HCT116 (cell line): Measurements from ENCODE around the gene TIMD4. TPM values are rescaled to one million over a fixed set of nuclear protein-coding genes. Genes with fewer than 3 reads are reported as not detected.

Experiments
- ATAC-seq: fragments of 200-7000 bp; cut with Tn5 transposase; 2 replicates; pipeline ENCODE4 v1.9.1; 2020; ENCODE audit warnings: mild to moderate bottlenecking, moderate library complexity
- BruUV-seq: library from RNA; stranded (reverse); fragments of 400-500 nt; replicated peaks from 2 replicates; lab custom pipeline; 2021; lab: Mats Ljungman, UMichigan
- CTCF ChIA-PET: fragments of 300-600 bp; sonication (Branson Sonifier 250); formaldehyde crosslinking; loops from one replicate; lab custom pipeline; 2021; ENCODE audit warnings: antibody characterized with exemption; lab: Charles Lee
- POLR2A ChIA-PET: fragments of 300-600, 350-600 bp; sonication (Branson Sonifier 250); formaldehyde crosslinking; loops from one replicate; lab custom pipeline; 2021; ENCODE audit warnings: antibody characterized with exemption; lab: Charles Lee
- RAD21 ChIA-PET, 2 experiments: fragments of 300-600 bp; sonication (Branson Sonifier 250); formaldehyde crosslinking; loops; one replicate each; lab custom pipeline; 2023; ENCODE audit warnings: low total read pairs in 2 of 2; ENCODE audit not compliant: uncharacterized antibody in 2 of 2, unreplicated experiment in 2 of 2, low non-redundant PET in 1 of 2; lab: Charles Lee
- DNase-seq: peaks from one replicate; pipeline ENCODE4 v3.0.0-alpha.2; 2010; ENCODE audit warnings: low read depth, low spot score
- H2AFZ ChIP-seq: fragments of 200-600 bp; shearing (Covaris generic), sonication (generic); 2 replicates; pipeline ENCODE4 v1.6.1; 2017; ENCODE audit warnings: low read depth, mixed run types, mixed read lengths, antibody characterized with exemption, low read length; ENCODE audit not compliant: poor library complexity, severe bottlenecking
- H3K27ac ChIP-seq: 2 replicates; pipeline ENCODE4 v1.5.1; 2012; ENCODE audit warnings: low read depth, low read length
- H3K27me3 ChIP-seq: fragments of 200-600 bp; sonication (generic); 2 replicates; pipeline ENCODE4 v1.6.1; 2016; ENCODE audit warnings: mixed run types, low read length, mixed read lengths; ENCODE audit not compliant: insufficient read depth
- H3K36me3 ChIP-seq, 2 experiments: fragments of 200-500 bp in 1 of 2; fragments of 200-600 bp in 1 of 2; sonication (Bioruptor generic) in 1 of 2; sonication (generic) in 1 of 2; 2 replicates each; pipeline versions ENCODE4 v1.5.1 to v1.6.1; 2014 to 2016; ENCODE audit warnings: low read length in 2 of 2, inconsistent platforms in 1 of 2, mixed read lengths in 1 of 2, mixed run types in 1 of 2; ENCODE audit not compliant: insufficient read depth in 2 of 2, control insufficient read depth in 1 of 2
- H3K4me1 ChIP-seq, 2 experiments: fragments of 200-600 bp in 1 of 2; sonication (generic) in 1 of 2; 2 replicates each; pipeline versions ENCODE4 v1.5.1 to v1.6.1; 2012 to 2017; ENCODE audit warnings: low read length in 2 of 2, inconsistent platforms in 1 of 2, mild to moderate bottlenecking in 1 of 2, mixed read lengths in 1 of 2, mixed run types in 1 of 2, moderate library complexity in 1 of 2; ENCODE audit not compliant: insufficient read depth in 2 of 2, control insufficient read depth in 1 of 2
- H3K4me2 ChIP-seq: fragments of 200-600 bp; sonication (generic); 2 replicates; pipeline ENCODE4 v1.6.1; 2017; ENCODE audit warnings: mixed run types, low read length, mixed read lengths
- H3K4me3 ChIP-seq, 2 experiments: fragments of 200-600 bp in 1 of 2; sonication (generic) in 1 of 2; replicated peaks in 1 of 2; 2 replicates each; pipeline ENCODE4 v1.5.1; 2011 to 2016; ENCODE audit warnings: low read length in 2 of 2, control low read depth in 1 of 2, low read depth in 1 of 2, mild to moderate bottlenecking in 1 of 2, mixed read lengths in 1 of 2, mixed run types in 1 of 2
- H3K79me2 ChIP-seq: fragments of 200-600 bp; sonication (generic); 2 replicates; pipeline ENCODE4 v1.6.1; 2017; ENCODE audit warnings: mild to moderate bottlenecking, mixed run types, low read length, moderate library complexity, mixed read lengths; ENCODE audit not compliant: insufficient read depth
- H3K9ac ChIP-seq: fragments of 200-600 bp; sonication (generic); 2 replicates; pipeline ENCODE4 v1.6.1; 2016; ENCODE audit warnings: low read length, mixed read lengths
- H3K9me2 ChIP-seq: fragments of 200-600 bp; sonication (generic), shearing (Covaris generic); 2 replicates; pipeline ENCODE4 v1.6.1; 2017; ENCODE audit warnings: mixed run types, mild to moderate bottlenecking, moderate library complexity; ENCODE audit not compliant: insufficient read depth
- H3K9me3 ChIP-seq, 2 experiments: fragments of 200-500 bp in 1 of 2; fragments of 200-600 bp in 1 of 2; sonication (Bioruptor generic) in 1 of 2; sonication (generic) in 1 of 2; 2 replicates each; pipeline ENCODE4 v1.6.1; 2014 to 2017; ENCODE audit warnings: low read length in 2 of 2, mixed read lengths in 2 of 2, inconsistent platforms in 1 of 2, low read depth in 1 of 2, mild to moderate bottlenecking in 1 of 2, mixed run types in 1 of 2, moderate library complexity in 1 of 2; ENCODE audit not compliant: control insufficient read depth in 1 of 2, insufficient read depth in 1 of 2
- H4K20me1 ChIP-seq: fragments of 200-600 bp; sonication (generic), shearing (Covaris generic); 2 replicates; pipeline ENCODE4 v1.6.1; 2017; ENCODE audit warnings: mixed run types, mild to moderate bottlenecking, moderate library complexity; ENCODE audit not compliant: insufficient read depth
- CBX3 ChIP-seq: IDR thresholded peaks from 2 replicates; pipeline ENCODE4 v1.6.1; 2012; ENCODE audit warnings: low read depth
- CEBPB ChIP-seq: IDR thresholded peaks from 2 replicates; pipeline ENCODE4 v1.6.1; 2012; ENCODE audit warnings: low read depth
- EGR1 ChIP-seq: IDR thresholded peaks from 2 replicates; pipeline ENCODE4 v1.6.1; 2012; ENCODE audit warnings: low read depth
- ELF1 ChIP-seq: IDR thresholded peaks from 2 replicates; pipeline ENCODE4 v1.6.1; 2012; ENCODE audit warnings: low read depth, borderline replicate concordance
- EZH2 ChIP-seq: fragments of 200-600 bp; sonication (generic); IDR thresholded peaks from 2 replicates; pipeline ENCODE4 v1.6.1; 2017; ENCODE audit warnings: antibody characterized with exemption, mixed run types
- EZH2phosphoT487 ChIP-seq: fragments of 200-600 bp; IDR thresholded peaks from 2 replicates; pipeline ENCODE4 v1.6.1; 2018; ENCODE audit warnings: antibody characterized with exemption, borderline replicate concordance
- FOSL1 ChIP-seq: IDR thresholded peaks from 2 replicates; pipeline ENCODE4 v1.6.1; 2012; ENCODE audit warnings: low read depth
- JUND ChIP-seq: IDR thresholded peaks from 2 replicates; pipeline ENCODE4 v1.6.1; 2012
- POLR2A ChIP-seq: IDR thresholded peaks from 2 replicates; pipeline ENCODE4 v1.7.0; 2011; ENCODE audit warnings: borderline replicate concordance; ENCODE audit not compliant: insufficient read depth, insufficient read length; ENCODE audit errors: extremely low read depth
- POLR2AphosphoS5 ChIP-seq: IDR thresholded peaks from 2 replicates; pipeline ENCODE4 v1.6.1; 2011; ENCODE audit warnings: mild to moderate bottlenecking, low read depth, low read length, moderate library complexity
- RAD21 ChIP-seq: IDR thresholded peaks from 2 replicates; pipeline ENCODE4 v1.6.1; 2012; ENCODE audit warnings: low read depth, mild to moderate bottlenecking
- SIN3A ChIP-seq: IDR thresholded peaks from 2 replicates; pipeline ENCODE4 v1.6.1; 2012; ENCODE audit warnings: low read depth
- SP1 ChIP-seq: IDR thresholded peaks from 2 replicates; pipeline ENCODE4 v1.6.1; 2012; ENCODE audit warnings: low read depth
- SRF ChIP-seq: IDR thresholded peaks from 2 replicates; pipeline ENCODE4 v1.6.1; 2012; ENCODE audit warnings: low read depth
- ZFX ChIP-seq: fragments of 450-650 bp; IDR thresholded peaks from 2 replicates; pipeline ENCODE4 v1.6.1; 2017
- ZNF274 ChIP-seq: fragments of 200-500 bp; sonication (Bioruptor generic); IDR thresholded peaks from 2 replicates; pipeline ENCODE4 v1.6.1; 2014; ENCODE audit warnings: mild to moderate bottlenecking, low read depth, low read length, inconsistent platforms
- intact Hi-C: fragments of 100-400 bp; cut with micrococcal nuclease; formaldehyde crosslinking; loops from 2 replicates; pipeline ENCODE4 v1.10.0; 2022
- total RNA-seq: library from RNA; stranded (reverse); gene quantifications from one replicate; pipeline ENCODE4 v1.2.1, GENCODE V29; 2021; ENCODE audit not compliant: unreplicated experiment
- TF ChIP-seq, protein P1 (sequence below): IDR thresholded peaks from 2 replicates; pipeline ENCODE4 v1.6.1; 2012; ENCODE audit warnings: low read depth
- TF ChIP-seq, protein P2 (sequence below): IDR thresholded peaks from 2 replicates; pipeline ENCODE4 v1.6.1; 2012
- TF ChIP-seq, protein P3 (sequence below): IDR thresholded peaks from 2 replicates; pipeline ENCODE4 v1.6.1; 2011; ENCODE audit warnings: mild to moderate bottlenecking, low read length, moderate library complexity; ENCODE audit not compliant: insufficient replicate concordance; ENCODE audit errors: extremely low read depth

TIMD4 gene
- total RNA-seq, 1 experiment from 2014 or later = not detected

DNA sequence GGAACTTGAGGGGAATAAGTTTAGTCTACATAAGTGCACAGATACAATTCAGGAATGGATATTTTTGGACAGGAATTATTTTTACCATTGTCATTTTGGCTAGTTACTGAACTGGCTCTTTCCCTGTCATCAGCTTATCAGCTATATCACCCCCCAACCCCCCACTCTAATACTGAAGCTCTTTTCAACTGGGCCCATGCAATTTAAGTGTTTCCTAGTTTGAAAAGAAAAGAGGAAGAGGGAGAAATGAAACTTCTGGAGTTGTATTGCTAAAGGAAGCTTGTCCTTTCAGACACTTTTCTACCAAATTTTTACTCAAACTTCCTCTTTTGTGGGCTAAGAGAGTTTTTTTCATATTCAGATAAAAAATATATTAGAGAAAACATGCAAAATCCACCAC, 18.5 kb upstream of the TIMD4 start:
- Histone ChIP-seq H4K20me1 (no peaks in the 10 kb centered on the region), H2AFZ (no peak overlapping the region), H3K27me3 (peaks cover 43% of the 10 kb centered on the region), H3K36me3 (no peaks in the 10 kb centered on the region), H3K9ac (no peak overlapping the region), H3K27ac (no peak overlapping the region), H3K79me2 (no peaks in the 10 kb centered on the region), H3K4me1 (no peaks in the 10 kb centered on the region), H3K9me2 (no peaks in the 10 kb centered on the region), H3K9me3 (no peaks in the 10 kb centered on the region), H3K4me2 (no peak overlapping the region), H3K4me3 (no peak overlapping the region)
- TF ChIP-seq SP1 (no peak), EZH2 (no peak), CBX3 (no peak), EZH2phosphoT487 (no peak), ELF1 (no peak), CEBPB (no peak), RAD21 (no peak), ZFX (no peak), SIN3A (no peak), POLR2A (no peak), FOSL1 (no peak), SRF (no peak), EGR1 (no peak), JUND (no peak), ZNF274 (no peak), POLR2AphosphoS5 (no peak)
- TF ChIP-seq, protein P1, sequence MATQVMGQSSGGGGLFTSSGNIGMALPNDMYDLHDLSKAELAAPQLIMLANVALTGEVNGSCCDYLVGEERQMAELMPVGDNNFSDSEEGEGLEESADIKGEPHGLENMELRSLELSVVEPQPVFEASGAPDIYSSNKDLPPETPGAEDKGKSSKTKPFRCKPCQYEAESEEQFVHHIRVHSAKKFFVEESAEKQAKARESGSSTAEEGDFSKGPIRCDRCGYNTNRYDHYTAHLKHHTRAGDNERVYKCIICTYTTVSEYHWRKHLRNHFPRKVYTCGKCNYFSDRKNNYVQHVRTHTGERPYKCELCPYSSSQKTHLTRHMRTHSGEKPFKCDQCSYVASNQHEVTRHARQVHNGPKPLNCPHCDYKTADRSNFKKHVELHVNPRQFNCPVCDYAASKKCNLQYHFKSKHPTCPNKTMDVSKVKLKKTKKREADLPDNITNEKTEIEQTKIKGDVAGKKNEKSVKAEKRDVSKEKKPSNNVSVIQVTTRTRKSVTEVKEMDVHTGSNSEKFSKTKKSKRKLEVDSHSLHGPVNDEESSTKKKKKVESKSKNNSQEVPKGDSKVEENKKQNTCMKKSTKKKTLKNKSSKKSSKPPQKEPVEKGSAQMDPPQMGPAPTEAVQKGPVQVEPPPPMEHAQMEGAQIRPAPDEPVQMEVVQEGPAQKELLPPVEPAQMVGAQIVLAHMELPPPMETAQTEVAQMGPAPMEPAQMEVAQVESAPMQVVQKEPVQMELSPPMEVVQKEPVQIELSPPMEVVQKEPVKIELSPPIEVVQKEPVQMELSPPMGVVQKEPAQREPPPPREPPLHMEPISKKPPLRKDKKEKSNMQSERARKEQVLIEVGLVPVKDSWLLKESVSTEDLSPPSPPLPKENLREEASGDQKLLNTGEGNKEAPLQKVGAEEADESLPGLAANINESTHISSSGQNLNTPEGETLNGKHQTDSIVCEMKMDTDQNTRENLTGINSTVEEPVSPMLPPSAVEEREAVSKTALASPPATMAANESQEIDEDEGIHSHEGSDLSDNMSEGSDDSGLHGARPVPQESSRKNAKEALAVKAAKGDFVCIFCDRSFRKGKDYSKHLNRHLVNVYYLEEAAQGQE = no peak
- TF ChIP-seq, protein P2, sequence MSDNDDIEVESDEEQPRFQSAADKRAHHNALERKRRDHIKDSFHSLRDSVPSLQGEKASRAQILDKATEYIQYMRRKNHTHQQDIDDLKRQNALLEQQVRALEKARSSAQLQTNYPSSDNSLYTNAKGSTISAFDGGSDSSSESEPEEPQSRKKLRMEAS = no peak
- TF ChIP-seq, protein P3, sequence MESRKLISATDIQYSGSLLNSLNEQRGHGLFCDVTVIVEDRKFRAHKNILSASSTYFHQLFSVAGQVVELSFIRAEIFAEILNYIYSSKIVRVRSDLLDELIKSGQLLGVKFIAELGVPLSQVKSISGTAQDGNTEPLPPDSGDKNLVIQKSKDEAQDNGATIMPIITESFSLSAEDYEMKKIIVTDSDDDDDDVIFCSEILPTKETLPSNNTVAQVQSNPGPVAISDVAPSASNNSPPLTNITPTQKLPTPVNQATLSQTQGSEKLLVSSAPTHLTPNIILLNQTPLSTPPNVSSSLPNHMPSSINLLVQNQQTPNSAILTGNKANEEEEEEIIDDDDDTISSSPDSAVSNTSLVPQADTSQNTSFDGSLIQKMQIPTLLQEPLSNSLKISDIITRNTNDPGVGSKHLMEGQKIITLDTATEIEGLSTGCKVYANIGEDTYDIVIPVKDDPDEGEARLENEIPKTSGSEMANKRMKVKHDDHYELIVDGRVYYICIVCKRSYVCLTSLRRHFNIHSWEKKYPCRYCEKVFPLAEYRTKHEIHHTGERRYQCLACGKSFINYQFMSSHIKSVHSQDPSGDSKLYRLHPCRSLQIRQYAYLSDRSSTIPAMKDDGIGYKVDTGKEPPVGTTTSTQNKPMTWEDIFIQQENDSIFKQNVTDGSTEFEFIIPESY = no peak
- intact Hi-C loops = no loop called here
- ChIA-PET CTCF (no interaction called here), RAD21 (no interaction called here), POLR2A (no interaction called here)
- no peak for DNase-seq
- no TSS peak for BruUV-seq
- ATAC-seq = no peak
